ENCODE results near the gene PARVA. TPM values are rescaled to one million over a fixed set of nuclear protein-coding genes. Genes with fewer than 3 reads are reported as not detected.

The PARVA gene
- polyA plus RNA-seq, 2 of the 4 experiments (the other 2 are of a cell fraction), result 25.5 to 26.1 TPM

GRCh38 chr11:12581923-12582322, 204.6 kb downstream of the PARVA start:
- CTCF ChIA-PET, result interaction anchor here (0.9 to 2.3 kb wide), 5 partner anchors 11 to 308 kb away, joined by 3 to 7 read pairs (median 3); no protein-coding TSS in a partner anchor
- peak overlapping the region; percentile 37 for H3K4me2 ChIP-seq

More at GRCh38 chr11:12581923-12582322, 204.6 kb downstream of the PARVA start:
- Histone ChIP-seq H3K4me1 (peaks cover 10% of the 10 kb centered on the region; the same call in 2 of the 3 replicates), H3K4me3 (no peak overlapping the region), H3K9me3 (no peaks in the 10 kb centered on the region), H3K27ac (0 out of 6 replicates have a peak overlapping the region, but pooled peaks of 1 of the 2 experiments have one; percentile 12)
- TF ChIP-seq CTCF (IDR thresholded peaks at IDR 0.05) (no peak), FOSL2 (IDR thresholded peaks at IDR 0.05) (no peak), FOSL2 (CRISPR knock-in tag; IDR thresholded peaks at IDR 0.05) (peak; percentile 21; the same call in 1 of the 2 replicates)
- DNase-seq (ENCODE audit: low read depth in 1 of 2, low spot score in 1 of 2), result peak; percentile 24 to 56
- POLR2A ChIA-PET, result no interaction called here
- FAIRE-seq, result no peak
- 11% methylated on average over 1 of the region's 1 CpG for WGBS (ENCODE audit: missing lambda C conversion rate)
- ATAC-seq, result peak; percentile 94 to 96

All from A549 (cell line).